Activated T-cell treated with anti-CD3 and anti-CD28 coated beads for 24 hours (primary cell): ENCODE results near the gene DTX4.

ENCODE experiments used
- DNase-seq: peaks from one replicate; pipeline ENCODE4 v3.0.0-alpha.2; 2020; ENCODE audit warnings: low read depth

The DTX4 gene

DNA sequence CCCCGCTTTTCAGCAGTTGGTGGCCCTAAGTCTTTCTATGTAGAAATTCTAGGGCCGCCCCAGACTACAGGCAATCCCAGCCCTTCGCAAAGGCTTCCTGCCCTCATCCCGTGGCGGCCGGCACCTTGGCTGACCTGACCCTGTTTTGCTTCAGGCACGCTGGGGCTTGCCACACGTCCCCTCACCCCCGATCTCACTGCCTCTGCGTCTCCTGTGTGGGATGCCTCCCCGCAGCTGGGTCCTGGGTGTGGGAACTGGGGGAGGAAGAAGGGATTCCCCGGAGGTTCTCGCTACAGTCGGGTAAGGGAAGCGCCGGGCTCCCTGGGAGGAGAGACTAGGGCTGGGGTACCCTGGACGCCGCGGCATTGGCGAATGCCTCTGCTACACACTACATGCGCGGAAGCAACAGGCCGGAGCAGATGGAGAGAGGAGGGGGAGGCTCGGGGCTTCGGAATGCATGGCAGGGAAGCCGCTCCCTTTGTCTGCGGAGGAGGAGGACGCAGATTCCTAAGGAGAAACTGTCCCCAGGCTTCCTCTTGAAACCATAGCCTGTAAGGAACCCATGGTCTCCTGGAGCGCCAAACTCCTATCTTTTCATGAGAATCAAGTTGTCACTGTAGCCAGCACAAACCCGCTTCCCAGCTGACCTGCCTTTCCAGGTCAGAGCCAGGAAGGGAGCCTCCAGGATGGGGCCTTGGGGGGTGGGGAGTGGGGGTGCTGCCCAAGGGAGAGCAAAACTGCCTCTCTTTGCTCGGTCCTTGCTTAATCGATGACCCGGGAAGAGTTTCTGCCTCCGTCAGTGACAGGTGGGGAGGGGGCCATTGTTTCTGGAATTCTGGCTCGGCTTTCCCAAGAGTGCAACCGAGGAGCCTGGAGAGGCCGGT, 1.4 kb downstream of the DTX4 start:
- DNase-seq: no peak

DNA sequence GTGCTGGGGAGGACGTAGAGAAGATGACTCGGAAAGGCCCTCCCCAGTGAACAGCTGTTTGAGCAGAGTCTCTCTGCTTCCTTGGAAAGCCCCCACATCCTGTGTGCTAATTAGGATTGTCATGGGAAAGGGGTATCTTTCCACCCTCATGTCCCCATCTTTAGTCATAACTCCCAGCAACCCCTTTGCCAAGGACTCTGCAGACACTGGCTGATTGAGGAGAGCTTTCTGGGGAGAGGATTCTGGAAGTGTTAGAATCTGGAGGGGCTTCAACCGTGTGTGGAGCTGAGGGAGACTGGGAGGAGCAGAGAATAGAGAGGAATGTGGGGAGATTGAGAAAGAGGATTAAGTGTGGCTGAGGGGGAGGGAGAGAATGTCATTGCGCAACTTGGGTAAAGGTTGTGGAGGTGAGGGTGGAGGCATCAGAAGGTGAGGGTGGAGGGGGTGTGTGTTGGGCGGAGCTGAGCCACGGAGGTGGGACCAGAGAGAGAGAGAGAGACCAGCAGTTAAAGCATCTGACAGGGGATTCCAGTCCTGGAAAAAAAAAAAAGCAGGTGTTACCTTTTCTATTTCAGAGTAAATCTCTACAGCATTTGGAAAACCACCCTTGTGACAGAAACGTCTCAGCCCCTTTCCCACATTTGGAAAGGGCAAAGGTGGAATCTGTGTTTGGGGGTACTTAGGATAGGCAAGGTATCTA, 2.2 kb downstream of the DTX4 start:
- no peak for DNase-seq

DNA sequence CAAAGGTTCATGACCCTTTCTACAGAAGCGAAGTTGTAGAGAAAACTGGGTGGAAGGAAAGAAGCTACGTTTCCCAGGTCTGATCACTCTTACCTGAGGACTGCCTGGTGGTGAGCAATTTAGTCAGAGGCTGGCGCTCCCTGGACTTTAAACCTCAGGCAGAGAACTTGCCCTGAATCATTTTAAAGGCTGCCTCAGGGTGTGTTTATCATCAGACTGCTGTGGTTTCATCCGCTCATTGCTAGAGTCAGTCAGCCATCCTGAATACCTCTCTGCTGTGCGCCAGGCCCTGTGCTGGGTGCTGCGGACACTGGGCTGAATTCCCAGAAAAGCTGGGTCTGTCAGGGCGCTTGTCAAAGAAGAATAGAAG, 2.7 kb downstream of the DTX4 start:
- DNase-seq: no peak

DNA sequence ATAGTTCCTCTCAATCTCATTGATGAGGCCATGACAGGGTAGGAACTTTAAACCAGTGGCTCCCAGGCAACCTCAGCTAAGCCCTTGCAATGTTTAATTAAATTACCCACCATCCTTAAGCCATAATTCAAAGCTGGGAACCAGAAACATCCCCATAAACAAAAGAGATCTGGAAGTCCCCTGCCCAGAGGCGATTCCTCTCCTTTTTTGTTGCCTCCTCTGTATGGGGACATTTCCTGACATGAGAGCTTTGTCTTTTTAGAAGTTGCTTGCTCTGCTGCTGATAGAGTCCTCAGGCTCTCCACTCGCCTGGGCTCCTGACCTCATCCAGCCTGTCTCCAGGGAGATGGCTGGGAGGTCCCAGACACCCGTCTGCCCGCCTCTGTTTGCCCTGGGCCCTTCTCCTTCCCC, 3.2 kb downstream of the DTX4 start:
- DNase-seq: no peak

DNA sequence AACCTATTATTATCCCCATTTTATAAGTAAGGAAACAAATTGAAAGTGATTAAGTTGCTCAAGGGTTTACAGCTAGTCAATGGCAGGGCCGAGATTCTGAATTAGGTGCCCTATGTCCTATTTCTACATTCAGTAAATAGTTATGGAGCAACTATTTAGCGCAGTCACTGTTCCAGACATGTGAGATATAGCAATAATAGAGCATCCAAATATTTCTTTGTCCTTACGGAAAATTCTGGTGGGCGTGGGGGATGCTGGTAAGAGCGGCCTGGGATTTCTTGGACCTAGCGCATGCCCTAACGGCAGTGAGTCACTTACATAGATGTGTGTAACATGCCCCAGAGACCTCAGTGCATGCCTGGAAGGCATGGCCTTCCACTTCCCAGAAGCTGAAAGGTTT, 4.4 kb downstream of the DTX4 start:
- no peak for DNase-seq

DNA sequence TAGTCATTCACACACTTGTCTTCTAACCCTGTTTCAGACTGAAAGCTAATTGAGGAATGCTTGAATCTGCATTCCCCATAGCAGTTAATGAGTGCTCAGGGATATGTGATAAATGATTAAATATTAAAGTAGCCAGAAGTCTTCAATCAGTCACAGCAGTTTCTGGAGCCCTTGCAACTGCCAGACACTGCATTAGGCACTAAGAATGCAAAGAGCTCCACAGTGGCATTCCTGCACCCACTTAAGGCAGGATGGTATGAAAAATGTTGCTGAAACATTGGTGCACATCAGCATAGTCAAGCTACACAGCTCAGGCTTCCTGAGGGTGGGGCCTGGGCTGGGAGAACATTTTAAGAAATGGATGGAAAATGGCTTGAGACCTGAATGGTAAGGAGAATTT, 6.5 kb downstream of the DTX4 start:
- no peak for DNase-seq

DNA sequence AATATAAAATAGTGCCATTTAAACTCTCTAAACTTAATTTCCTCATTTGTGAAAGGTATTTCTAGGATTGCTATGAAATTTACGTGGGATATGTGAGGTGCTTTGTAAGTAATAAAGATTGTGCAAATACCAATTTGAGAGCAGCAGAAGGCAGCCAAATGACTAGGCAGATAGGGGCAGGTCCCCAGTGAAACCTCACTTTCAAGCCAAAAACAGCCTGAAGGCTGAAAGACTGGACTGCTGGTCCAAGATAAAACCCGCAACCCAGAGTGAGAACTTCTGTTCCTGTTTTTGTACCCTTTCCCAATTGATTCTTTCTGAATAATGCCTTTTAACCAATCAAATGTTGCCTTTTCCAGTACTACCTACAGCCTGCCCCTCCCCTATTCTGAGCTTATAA, 7.2 kb downstream of the DTX4 start:
- no peak for DNase-seq

DNA sequence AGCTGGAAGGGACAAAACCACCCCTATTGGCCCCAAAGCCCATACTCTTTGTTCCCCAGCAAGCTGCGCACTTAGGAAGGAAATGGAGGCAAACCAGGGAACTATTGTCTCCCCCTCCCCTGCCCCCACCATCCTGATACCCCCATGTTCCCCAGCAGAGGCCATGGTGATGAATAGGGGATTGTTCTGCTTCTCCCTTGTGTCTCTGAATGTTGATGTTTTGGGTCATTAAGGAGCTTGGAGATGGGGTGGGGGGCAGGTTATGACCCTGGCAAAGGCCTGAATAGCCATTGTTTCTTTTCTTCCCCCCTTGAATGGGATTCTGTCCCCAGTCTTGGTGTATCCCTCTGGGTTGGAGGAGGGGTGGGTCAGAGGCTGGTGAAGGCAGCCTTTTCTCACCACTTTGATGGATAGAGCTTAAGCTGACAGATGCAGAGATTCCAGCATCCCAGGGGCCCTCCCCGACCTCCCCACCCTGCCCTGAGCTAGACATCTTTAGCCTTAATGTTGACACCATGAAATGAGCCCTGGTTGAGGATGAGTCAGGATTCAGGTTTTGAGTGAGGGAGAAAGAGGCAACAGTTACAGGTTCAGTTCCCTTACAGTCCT, 8.3 kb downstream of the DTX4 start:
- DNase-seq: no peak

DNA sequence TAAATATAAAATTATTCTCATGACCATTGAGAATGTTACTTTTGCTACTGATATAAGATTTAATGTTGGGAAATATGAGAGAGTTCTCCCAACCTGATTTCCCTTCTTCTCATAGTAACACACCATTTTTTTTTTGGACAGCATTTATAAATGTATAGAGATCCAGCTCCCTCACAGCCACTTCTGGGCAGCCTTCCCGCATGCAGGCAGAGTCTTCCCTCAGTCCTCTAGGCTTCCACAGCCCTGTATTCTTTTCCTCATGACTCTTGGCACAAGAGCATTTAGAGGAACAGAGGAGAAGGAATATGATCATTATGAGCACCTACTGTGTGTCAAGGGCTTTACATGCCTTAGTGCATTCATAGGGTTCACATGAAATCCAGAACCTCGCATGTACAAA, 9.0 kb downstream of the DTX4 start:
- no peak for DNase-seq

DNA sequence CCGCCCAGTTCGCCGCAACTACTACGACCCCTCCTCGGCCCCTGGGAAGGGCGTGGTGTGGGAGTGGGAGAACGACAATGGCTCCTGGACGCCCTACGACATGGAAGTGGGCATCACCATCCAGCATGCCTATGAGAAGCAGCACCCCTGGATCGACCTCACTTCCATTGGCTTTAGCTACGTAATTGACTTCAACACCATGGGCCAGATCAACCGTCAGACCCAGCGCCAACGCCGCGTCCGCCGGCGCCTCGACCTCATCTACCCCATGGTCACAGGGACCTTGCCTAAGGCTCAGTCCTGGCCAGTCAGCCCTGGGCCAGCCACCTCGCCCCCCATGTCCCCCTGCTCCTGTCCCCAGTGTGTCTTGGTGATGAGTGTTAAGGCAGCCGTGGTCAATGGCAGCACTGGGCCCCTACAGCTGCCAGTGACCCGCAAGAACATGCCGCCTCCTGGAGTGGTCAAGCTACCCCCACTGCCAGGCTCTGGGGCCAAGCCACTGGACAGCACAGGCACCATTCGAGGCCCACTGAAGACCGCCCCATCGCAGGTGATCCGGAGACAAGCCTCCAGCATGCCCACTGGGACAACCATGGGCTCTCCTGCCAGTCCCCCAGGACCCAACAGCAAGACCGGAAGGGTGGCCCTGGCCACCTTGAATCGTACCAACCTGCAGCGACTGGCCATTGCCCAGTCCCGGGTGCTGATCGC, 10.0 kb downstream of the DTX4 start:
- DNase-seq: no peak

DNA sequence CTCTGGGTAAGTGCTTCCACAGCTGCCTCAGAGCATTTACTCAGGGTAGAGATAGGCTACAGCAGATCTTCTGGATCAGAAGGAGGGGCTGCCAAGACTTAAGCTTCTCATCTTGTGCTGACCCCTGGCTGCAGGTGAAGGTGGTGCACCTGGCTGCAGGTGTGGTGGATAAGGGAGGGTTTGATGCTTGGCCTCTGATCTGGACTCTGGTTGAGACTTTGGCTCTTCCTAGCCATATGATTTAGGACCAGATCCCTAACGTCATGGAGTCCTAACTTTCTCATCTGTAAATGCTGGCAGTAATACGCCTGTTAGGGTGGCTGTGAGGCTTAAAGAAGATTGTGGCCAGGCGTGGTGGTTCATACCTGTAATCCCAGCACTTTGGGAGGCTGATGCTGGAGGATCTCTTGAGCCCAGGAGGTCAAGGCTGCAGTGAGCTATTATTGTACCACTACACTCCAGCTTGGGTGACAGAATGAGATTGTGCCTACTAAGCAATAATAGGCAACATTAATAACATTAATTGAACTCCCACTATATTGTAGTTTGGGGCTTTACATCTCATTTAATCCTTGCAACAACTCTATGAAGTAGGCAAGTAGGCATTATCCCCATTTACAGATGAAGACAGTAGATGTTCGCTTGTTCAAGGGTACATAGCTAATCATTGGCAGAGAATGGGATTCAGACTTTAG, 10.7 kb downstream of the DTX4 start:
- DNase-seq: no peak

DNA sequence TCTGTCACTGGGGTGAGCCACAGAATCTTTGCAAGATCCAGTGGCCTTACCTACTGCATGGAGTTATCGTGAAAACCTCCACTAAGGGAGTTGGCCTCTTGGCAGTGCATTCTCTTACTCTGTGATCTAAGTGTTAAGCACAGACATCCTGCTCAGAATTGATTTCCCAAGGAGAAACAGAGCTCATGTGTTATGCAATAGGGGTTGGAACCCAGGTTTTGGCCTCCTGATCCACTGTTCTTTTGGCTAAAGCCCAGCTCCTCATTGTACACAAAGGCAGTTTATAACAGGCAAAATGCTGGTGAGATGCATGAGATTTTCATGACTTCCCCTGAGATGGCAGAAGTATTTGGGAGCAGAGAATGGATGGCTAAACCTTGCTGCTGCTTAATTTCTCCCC, 11.8 kb downstream of the DTX4 start:
- no peak for DNase-seq

DNA sequence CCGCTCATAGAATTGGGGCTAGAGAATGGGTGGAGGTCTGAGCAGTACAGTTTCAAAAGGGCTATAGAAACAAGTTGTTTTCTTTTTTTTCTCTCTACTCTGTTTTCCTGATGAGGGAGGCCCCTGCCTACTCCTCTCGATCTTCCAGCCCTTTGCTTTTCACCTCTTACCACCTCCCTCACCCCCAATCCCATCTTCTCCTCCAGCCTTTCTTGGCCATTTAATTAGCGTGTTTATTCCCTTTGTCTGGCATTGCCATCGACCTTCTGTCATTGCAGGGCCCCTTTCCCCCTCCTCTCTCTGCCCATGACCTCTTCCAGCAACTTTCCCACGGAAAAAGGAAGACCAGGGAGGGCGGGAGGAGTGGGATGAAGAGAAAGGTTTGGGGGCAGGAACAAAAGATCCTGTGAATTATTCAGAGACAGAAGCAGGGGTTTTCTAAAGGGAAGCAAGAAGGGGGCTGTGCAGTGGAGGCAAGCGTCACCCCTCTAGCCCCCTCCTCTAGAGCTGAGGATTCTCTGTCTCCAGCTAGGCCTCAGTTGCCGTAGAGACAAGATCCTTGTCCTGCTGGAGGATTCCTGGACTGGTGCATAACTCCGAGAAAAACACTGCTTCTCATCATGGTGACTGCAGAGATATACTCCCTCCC, 12.9 kb downstream of the DTX4 start:
- no peak for DNase-seq

DNA sequence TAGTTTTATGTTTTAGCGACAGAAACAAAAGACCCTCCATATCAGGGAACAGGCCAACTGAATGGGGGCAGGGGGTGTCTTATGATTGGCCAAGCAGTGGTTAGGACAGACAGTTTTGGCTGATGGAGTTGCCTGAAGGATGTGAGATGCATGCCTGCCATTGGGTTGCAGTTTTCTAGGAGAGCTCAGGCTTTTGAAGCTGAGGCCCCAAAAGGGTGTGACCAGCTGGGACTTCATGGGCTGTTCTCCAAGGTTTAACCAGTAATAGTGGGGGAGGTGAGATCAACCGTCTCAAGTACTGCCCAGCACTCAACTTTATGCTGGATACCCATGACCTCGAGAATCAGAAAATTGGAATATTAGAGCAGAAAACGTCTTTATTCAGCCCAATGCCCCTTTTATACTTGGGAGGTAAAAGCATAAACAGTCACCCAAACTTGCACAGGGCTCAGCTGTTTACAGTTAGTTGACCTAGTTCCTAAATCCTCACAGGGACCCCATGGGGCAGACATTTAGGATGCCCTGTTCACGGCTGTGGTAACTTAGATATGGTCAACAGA, 13.5 kb downstream of the DTX4 start:
- no peak for DNase-seq

DNA sequence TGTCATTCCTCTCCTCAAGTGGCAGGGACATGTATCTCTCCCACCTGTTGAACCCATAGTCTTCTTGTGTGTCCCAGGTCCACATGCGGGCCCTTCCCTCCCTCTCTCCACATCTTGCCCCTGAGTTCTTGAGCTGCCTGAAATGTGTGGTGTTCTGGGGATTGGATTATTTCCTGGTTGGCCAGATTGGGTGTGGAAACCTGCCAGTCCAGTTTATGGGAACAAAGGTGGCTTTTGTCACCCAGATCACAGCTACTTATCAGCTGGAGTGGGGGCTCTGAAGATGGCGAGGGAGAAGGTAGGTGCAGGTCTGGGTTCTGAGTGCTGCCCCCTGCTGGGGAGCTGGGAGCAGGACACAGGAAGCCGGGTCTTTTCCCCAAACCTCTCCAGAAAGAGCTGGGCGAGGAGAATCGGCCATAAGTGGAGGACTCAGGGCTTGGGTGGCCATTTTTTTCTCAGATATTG, 14.2 kb downstream of the DTX4 start:
- DNase-seq: peak; percentile 31

DNA sequence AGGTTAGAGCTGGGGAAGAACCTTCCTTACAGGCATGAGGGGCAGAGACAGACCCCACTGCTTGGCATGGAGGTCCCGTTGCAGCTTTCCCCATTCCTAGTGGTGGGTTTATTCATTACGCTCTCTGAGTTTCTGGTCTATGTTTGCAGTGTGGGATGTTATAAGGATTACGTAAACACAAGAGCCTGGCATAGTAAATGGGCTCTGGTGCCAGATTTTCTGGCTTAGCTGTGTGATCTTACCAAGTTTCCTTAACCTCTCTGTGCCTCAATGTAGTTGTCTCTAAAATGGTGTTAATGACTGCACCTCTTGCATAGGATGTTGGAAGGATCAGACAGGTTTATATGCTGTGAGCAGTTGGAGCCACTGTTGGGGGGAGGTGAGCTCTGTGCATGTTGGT, 15.1 kb downstream of the DTX4 start:
- DNase-seq: no peak

DNA sequence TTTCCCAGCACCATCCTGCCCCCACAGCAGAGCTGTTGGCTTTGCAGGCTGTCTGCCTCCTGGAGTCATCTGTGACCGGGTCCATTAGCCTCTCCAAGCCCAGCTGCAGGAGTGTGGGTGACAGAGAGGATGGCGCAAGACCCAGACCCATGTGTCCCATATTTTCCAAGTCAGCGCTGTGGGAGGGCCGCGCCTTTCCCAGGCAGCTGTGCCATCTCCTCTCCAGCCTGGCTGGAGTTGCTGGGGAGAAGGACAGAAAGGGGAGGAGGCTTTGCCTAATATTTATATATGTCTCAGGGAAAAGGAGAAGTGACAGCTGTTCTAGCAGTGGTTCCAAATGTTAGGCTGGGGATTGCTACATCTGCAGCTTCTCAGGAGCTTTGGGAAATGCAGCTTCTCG, 15.7 kb downstream of the DTX4 start:
- DNase-seq: no peak

DNA sequence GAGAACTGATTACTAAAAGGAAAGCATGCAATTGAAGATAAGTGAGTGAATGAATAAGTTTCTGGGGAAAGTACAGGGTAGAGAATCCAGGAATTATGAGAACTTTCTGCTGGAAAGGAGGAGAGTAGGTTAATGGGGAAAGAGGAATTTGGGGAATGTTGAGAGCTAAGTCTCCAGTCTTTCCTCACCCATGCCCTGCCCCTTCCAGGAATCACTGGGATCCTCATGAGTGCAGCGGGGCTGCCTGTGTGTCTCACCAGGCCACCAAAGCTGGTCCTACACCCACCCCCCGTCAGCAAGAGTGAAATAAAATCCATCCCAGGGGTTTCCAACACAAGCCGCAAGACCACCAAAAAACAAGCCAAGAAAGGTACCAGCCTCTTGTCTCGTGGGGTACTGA, 17.0 kb downstream of the DTX4 start:
- no peak for DNase-seq

DNA sequence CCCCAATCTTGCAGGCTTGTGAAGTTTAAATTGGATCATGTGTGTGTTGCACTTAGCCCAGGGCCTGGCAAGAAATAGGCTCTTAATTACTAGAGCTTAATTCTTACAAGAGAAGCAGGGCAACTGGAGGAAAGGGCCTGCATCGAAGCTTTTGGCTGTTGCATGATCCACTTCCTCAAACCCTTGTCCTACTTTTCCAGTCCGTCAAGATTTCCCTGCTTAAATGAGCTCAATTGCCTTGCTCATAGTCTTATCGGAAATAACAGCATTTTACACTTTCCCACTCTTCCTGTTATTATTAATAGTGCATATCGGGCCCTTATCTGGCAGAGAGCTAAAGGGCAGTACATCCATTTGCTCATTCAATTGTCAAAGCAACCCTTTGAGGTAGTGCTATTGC, 18.1 kb downstream of the DTX4 start:
- DNase-seq: no peak

DNA sequence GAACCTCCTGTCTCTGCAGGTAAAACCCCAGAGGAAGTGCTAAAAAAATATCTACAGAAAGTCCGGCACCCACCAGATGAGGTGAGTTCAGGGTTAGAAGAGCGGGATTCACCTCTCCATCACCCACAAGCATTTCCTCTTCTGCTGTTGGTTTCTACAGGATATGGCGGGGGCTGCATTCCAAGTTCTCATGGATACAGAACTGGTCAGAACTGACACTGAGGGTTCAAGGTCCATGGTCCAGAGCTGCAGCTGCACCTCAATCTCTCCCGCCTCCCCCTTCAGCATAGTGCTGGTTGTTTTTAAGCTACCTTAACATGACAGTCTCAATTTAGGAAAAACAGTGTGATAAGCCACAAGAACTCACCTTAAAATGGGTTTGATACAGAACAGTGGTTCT, 19.2 kb downstream of the DTX4 start:
- no peak for DNase-seq

DNA sequence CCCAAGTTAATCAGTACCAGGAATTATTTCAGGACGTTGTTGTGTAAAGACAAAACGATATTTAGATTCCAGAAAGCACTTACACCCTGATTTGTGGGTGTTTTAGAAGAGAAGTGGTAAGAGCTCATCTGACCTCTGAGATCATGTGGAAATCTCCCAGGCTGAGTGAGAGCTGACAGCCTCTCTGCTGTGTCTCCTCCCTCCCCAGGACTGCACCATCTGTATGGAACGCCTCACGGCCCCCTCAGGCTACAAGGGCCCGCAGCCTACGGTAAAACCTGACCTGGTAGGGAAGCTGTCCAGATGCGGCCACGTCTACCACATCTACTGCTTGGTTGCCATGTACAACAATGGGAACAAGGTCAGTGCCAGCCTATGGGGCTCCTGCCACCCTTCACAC, 20.0 kb downstream of the DTX4 start:
- DNase-seq: no peak
